Astrocyte (in vitro differentiated cells and primary cell): Measurements from ENCODE around the gene ZBTB7C.

ENCODE experiments used
- EZH2 ChIP-seq: IDR thresholded peaks from 2 replicates; pipeline ENCODE4 v1.6.1; 2012; ENCODE audit warnings: mild to moderate bottlenecking, low read length, inconsistent platforms; ENCODE audit not compliant: insufficient read depth
- TF ChIP-seq, protein P1 (sequence below): IDR thresholded peaks from 2 replicates; pipeline ENCODE4 v1.5.1; 2011; ENCODE audit warnings: low read depth, mild to moderate bottlenecking, inconsistent platforms, low read length, moderate library complexity; ENCODE audit not compliant: insufficient read depth

DNA sequence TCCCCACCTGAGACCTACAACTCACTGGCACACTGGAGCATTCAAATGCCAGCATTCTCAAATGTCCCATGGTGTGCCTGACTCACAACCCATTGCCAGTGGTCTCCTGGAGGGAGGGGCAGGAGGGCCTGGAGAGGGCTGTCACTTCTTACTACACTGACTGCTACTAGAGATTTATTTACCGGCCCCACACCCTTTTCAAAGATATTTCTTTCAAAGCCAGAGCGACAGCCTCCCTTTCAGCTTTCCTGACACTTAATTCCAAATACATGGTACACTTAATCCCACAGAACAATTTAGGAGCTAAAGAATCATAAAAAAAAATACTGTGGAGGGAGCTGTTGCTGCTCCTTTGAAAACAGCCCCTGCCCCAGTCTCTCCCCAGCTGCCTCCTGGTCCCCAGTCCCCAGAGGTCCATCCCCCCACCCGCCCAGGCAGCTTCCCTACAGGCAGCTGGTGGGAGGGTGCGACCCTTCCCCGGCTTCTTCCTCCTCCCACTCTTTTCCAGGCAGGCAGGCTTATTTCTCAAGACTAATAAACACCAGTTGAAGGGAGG, 349.6 kb downstream of the ZBTB7C start:
- no peak for TF ChIP-seq EZH2
- TF ChIP-seq, protein P1, sequence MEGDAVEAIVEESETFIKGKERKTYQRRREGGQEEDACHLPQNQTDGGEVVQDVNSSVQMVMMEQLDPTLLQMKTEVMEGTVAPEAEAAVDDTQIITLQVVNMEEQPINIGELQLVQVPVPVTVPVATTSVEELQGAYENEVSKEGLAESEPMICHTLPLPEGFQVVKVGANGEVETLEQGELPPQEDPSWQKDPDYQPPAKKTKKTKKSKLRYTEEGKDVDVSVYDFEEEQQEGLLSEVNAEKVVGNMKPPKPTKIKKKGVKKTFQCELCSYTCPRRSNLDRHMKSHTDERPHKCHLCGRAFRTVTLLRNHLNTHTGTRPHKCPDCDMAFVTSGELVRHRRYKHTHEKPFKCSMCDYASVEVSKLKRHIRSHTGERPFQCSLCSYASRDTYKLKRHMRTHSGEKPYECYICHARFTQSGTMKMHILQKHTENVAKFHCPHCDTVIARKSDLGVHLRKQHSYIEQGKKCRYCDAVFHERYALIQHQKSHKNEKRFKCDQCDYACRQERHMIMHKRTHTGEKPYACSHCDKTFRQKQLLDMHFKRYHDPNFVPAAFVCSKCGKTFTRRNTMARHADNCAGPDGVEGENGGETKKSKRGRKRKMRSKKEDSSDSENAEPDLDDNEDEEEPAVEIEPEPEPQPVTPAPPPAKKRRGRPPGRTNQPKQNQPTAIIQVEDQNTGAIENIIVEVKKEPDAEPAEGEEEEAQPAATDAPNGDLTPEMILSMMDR = no peak
